GM19467 (cell line): ENCODE data around the gene CABLES2.

Source experiments
- ATAC-seq: cut with Tn5 transposase; IDR thresholded peaks from one replicate; pipeline ENCODE4 v1.9.1; 2021; ENCODE audit warnings: mild to moderate bottlenecking, moderate library complexity; ENCODE audit not compliant: unreplicated experiment

Gene CABLES2

DNA sequence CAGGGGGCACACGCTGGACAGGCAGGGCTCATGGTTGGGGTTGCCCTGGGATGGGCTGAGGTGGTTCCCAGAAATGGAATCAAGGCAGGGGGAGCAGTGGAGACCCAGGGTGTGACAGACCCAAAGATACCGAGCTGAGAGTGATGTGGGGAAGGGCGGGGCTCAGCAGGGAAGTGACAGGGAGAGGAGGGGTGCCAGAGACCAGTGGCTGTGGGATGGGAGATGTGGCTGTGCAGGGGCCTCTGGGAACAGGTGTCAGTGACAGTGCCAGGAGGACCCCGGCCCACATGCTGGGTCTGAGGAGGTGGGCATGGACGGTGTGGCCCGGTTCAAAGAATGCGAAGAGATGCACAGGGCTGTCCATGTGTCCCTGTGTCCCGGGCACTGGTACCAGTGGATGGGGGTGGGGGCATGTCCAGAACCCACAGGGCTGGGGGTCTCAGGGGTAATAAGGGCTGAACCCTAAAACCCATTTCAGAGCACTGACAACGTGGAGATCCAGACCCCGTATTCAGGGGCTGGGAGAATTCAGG lies 1.0 kb downstream of the CABLES2 start:
- ATAC-seq = no peak

DNA sequence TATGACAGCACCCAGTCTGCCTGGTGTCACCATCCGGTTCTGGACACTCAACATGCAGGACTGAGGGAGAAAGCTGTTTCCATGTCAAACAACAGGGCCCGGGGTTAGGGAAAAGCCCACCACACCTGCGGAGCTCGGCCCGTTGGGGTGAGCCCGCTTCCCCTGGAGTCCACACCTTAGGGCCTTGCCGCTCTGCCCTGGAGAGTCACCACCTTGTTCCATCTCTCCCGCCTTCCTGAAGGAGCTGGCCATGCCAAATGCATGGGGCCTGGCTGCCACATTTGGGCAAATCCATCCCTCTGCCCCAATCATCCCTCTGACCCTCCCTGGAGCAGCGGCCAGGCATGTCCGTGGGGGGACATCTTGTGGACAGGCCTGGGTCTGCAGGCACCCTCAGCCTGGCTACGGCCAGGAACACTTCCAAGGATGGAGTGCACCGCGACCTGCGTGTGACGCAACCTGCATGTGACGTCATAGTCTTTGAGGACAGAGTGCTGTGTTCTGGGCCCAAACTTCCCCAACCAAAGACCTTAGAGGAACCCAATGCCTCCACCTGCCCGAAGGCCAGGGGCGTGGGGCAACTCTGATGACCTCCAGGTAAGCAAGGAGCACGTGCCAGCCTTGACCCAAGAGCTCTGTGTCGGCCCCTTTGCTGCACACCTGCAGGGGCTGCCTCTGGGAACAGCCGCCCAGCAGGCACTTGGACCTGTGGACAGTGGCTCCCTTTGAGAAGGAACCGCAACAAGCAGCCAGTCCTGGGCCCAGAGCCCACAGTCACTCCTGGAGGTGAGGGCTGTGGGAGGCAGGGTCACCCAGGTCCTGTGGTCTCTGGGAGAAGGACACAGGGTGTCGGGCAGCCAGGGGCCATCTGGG lies 1.7 kb downstream of the CABLES2 start:
- no peak for ATAC-seq

DNA sequence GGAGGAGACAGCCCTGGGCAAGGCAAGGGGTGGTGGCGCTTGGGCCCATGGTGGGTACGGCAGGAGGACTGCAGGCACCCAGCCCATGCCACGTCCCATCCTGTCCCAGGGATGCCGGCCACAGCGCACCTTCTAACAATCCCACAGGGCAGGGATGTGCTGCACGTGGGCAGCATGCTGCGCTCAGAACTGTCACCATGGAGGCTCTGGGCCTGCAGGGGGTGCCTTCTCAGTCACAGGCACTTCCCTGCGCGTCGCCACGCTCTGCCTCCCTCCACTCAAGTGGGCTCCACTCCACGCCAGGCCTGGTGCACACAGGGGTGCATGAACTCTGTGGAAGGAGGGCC lies 2.4 kb downstream of the CABLES2 start:
- ATAC-seq = no peak

DNA sequence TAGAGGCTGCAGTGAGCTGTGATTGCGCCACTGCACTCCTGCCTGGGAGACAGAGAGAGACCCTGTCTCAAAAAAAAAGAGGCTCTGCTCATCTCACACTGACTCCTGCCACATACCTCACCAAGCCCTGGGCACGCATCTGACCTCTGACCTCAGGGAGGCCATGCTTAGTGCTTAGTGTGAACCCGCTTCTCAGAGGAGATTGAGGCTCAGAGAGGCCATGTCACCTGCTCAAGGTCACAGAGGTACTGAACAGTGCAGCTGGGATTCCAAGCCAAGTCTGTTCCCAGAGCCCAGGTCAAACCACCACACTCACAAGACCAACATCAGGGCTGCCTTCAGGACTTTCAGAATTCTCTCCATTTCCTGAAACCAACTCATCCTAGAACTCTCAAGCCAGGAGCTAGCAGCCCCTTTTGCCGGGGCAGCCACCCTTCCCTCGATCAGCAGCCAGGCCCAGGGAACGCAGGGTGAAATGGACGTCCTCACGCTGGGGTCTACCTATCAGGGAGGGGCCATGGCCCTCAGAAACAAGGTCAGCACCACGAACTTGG lies 2.9 kb downstream of the CABLES2 start:
- ATAC-seq = no peak

DNA sequence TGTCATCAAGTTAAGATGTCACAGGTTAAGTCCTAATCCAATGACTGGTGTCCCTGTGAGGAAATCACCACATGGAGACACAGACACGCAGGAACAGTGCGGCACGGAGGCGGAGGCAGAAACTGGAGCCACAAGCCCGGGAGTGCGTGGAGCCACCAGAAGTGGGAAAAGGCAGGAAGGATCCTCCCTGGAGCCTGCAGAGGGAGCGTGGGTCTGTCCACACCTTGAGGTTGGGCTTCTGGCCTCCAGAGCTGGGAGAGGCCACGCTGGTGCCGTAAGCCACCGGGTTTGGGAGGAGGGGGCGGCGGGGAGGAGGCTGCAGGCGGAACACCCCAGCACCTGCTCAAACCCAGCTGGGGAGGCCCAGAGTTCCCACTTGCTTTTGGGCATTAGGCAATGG lies 3.8 kb downstream of the CABLES2 start:
- ATAC-seq = no peak

DNA sequence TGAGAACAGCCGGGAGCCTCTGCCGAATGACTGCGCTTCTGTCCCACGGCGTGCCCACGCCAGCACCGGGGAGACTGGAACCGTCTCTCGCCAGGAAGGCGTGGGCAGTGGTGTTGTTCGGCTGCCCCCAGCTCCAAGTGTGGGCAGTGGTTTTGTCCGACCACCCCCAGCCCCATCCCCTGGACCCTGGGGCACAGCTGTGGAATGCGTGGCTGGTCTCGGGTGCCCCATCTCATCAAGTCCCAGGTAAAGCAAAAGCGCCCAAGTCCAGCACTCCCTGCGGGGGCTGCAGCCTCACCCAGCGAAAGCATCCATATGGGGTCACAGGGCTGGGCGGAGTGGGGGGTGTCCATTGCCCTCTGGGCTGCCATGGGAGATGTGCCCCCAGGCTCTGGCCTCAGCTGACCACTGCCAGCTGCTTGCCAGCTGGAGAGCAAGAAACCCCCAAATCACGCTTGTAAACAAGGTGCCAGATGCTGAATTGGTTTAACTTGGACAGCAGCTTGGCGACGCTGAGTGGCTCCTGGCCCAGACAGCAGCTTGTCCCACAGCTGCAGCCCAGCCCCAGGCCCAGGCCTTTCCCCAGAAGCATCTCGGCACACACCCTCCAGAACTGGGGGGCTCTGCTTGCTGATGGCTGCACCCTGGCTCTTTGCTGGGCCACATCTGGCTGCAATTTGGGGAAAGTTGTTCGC lies 4.5 kb downstream of the CABLES2 start:
- ATAC-seq = no peak

DNA sequence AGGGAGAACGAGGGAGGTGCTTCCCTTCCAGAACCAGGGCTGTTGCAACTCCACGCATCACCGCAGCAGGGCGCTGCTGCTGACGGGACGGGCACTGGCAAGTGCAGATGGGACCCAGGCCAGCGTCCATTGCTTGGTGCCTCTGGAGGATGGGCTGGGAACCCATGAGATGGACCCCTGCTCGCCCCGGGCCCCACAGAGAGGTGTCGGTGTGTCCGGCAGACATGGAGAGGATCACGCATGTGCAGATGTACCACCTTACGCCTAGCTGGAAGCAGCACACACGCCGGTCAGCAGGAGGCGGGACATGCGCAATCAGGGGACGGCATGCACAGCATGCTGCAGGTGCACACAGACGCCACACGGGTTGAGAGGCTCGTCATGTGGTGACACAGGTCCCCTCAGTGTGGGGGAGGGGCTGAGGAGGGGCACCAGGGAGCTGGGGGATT lies 5.7 kb downstream of the CABLES2 start:
- no peak for ATAC-seq

DNA sequence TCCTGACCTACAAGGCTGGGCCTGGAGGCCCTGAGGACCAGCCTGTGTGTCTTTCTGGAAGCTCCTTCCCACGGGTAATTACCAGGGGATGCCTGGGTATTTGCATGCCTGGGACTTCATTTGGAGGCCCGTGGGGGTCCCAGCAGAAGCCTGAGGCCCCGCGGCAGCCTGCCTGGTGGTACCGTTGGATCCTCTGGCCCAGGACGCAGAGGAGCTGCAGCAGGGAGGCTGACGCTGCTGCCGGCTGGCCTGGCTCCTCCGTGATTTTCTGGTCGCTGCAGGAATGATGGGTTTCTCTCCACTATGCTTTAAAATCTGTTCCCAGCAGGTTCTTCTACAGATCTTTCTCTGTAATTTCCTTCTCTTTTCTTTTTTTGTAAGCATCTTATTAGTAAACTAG lies 6.5 kb downstream of the CABLES2 start:
- no peak for ATAC-seq

DNA sequence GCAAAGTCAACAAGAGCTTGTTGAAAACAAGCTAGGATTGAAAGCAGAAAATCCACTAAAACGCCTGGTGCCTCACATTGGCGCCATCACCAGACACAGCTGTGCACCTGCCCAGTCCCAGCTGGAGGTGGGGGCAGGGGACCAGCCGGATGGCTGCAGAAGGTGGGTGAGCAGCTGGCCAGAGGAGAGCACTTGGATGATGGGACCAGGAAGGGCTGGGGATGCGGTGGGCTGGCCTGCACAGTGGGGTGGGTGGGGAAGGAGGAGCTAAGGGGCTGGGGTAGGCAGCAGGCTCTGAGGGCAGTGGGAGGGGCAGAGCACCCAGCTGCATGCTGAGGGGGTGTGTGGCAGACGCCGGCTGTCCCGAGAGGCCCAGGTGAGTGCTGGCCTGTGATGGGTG lies 7.1 kb downstream of the CABLES2 start:
- no peak for ATAC-seq

DNA sequence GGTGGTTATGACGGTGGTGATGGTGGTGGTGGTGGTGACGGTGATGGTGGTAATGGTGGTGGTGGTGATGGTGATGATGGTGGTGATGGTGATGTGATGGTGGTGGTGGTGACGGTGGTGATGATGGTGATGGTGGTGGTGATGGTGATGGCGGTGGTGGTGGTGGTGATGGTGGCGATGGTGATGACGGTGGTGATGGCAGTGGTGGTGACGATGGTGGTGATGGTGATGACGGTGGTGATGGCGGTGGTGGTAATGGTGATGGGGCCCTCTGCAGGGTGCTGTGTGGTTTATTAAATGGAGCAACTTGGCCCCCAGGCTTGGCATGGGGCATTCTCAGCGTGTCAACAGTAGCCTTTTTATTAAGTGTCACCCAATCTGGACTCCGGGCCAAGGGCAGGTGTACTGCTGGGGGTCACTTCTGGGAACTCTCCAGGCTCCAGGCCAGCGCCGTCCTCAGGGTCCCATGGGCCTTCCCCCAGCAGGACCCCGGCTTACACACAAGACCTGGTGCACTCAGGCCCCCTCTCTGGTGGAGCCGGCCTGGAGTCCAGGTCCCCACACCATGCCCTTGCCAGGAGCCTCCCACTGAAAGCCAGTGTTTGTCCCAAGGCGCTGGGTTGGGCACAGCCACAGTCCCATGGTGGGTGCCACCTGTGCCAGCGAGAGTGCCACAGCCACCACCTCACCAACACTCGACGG lies 8.8 kb downstream of the CABLES2 start:
- no peak for ATAC-seq

DNA sequence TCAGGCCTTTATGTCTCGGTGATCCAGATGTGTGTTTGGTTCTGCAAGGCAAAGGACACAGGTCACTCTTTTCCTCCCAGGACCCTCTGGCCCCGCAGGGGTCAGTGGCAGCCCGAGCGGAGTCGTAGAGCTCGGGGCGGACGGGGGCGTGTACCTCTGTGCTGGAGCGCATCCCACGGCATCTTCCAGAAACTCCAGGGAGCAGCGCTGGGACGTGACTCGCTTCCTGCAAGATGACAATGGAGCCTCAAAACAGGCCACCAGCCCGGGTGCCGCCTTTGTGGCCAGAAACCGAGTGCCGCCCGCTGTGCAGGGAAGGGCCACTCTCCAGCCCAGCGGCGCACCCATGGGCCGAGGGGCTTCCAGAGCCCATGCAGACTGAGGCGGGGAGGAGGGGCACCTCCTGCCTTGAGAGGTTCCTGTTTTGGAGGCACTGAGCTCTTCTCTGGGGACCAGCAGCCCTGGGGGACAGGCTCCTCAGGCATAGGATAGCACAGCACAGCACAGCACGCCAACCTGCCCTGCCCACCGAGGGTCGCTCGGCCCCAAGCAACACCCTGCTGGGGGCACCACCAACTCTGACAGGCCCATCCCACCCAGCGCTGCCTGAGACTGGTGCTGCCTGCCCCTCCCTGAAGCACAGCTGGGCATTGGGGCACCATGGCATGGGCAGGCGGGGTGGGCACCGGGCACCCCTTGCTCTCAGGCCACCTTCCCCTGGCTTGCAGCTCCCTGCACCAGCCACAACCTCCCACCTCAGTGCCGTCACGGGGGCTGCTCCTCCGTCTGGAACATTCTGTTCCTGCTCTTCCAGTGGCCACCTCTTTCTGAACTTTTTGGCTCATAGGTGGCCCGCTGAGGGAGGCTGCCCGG lies 10.5 kb downstream of the CABLES2 start:
- no peak for ATAC-seq

DNA sequence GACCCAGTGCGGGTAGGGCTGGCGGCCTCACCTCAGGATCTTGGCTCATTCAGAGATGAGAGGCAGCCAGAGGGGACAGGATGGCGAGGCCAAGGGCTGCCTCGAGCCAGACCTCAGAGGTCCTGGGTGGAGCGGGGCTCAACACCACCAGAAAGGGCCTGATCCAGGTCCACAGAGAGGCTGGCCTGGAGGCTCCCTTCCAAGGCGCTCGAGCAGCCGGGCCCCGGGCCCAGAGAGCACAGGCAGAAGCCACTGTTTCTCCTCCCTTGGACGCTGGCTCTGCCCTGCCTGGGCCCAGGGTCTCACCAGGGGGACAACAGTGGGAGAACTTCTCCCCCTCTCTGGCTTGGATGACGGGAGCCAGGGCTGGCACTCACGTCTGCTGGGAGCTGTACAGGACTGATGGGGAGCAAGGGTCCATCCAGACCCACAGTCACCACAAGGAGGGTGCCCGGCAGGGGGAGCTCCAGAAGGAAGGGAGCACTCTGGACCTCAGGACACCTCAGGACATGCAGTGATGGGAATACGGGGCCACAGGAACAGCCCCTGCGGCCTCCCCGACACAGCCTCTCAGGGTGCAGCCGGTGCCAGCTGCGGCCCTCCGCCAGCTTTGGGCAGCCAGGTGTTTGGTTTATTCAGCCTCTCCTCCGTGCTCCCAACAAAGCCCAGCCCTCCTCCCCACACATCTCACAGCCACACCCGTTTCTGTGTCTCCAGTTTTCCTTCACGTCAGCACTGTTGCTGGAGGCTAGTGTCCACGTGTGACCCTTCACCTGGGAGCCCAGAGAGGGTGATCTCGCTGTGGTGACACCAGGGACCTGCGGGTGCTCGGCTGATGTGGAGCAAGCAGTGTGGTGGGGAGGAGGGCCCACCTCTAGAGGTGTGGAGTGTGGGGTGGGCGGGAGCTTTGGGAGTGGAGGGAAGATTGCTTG lies 11.5 kb downstream of the CABLES2 start:
- no peak for ATAC-seq

DNA sequence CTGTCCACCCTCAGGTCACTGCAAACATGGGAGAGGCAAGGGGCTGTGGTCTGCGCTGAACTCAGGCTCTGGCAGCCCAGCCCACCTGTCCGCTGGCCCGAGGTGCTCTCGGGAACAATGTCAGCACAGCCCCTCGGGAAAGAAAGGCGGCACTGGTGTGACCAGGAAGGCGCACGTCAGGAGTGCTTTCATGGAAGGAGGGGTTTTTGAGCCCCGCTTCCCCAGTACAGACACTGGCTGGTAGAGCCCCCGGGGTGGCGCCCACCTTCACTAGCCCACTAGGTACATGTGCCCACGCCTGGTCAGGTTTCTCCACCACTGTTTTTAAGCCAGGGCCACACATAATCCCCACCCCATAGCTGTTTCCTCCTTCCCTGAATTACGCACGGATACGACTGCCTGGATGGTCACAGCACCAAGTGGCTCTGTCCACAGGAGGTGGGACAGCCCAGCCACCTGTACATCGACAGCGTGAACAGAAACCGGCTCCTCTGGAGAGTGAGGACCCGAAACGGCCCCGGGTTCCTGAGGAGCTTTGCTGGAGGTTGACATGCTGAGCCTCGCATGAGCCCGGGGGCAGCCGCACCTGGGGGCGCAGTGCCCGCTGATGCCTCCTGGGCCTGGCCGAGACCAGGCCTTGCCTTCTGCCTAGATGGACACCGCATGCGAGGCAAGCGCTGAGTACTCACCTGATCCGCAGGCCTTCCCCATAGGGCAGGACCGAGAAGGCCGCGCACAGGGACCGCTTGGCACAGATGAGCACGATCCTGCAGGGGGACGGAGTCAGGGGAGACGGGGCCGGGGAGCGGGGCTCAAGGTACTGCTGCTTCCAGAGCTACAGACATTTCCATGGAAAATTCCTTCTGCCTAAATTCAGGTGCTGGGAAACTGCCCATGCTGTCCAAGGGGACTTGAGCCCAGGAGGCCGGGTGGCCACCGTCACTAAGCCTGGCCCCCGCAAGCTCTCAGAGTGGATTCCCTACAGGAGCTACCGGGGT lies 12.5 kb downstream of the CABLES2 start:
- no peak for ATAC-seq

DNA sequence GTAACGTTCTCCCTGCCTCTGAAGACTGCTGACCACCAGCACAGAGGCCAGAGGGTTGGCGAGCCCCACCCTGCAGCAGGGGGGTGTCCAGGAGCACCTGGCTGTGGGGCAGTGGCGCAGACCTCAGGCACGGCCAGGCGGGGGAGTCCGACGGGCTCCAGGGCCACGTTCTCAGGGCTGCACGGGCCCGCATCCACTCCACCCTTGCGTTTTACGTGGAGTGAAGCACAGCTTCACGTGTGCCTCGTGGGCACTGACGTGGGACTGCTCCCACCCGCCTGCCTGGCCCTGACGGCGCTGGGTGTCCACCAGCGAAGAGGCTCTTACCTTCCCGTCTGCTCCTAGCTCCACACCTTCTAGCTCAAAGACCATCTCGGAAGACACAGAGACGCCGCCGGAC lies 13.3 kb downstream of the CABLES2 start:
- no peak for ATAC-seq

DNA sequence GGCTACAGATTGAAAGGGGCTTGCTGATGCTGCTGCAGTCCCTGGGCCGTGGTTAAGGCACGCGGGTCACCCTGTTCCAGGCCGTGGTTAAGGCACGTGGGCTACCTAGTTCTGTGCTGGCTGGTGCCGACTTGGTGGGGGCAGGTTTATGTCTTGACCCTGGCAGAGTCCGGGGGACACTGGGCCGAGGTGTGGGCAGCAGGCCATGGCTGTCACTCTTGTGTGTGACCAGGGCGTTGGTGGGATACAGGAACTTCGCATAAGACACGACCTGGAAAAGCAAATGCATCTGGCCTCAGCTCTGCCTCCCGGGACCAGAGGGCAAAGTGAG lies 13.8 kb downstream of the CABLES2 start:
- ATAC-seq = no peak

DNA sequence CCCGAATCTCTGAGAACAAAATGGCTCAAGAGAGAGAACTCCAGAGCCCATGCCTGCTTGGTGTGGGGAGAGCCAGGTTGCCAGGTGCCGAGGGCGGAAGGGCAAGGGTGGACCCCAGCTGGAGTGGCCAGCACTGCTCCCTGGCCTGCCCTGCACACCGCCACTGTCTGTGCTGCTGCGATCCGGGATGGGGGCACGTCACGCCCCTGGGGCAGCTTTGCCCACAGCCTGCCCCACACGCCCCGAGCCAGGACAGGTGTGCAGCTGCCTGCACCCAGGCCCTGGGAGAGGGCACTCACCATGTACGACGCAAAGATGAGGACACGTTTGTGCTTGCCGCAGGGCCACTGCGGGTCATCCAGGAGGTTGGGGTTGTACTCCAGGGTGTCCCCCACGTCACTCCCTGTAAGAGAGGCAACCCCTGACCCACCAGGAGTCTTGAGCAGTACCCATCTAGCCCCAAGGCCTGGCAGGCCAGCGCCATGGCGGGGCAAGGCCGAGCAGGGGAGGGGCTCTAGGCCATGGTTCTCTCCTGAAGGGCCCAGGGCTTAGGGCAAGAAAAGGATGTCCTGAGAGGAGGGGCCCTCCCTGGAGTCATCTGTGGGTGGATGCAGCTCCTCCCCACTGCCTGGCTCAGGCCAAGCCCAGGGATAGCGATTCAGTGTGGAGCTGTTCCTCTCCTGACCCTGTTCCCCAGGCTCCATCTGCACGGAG lies 14.3 kb downstream of the CABLES2 start:
- no peak for ATAC-seq

DNA sequence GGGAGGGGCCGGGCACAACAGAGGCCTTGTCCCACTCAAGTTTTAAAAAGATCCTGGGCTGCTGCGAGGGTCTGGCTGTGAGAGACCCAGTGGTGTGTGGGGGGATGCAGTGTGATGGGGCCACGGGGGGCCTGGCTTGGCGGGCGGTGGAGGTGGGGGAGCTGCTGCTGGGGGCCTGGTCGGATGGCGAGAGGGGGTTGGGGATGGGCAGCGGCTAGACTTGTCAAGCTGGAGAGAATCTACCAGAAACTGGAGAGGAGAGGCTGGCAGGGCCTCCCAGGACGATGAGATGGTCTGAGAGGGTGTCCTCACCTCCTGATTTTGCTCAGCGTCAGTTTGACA lies 15.0 kb downstream of the CABLES2 start:
- ATAC-seq = no peak
